ENCODE data around the gene BCAR3.

Gene BCAR3

GRCh38 chr1:93638307-93638847, 43.3 kb downstream of the BCAR3 start (continued):
- no peak for TF ChIP-seq ZBTB17 (tag by site-specific recombination; IDR thresholded peaks at IDR 0.05)
- no peak for TF ChIP-seq ZNF202 (tag by site-specific recombination; IDR thresholded peaks at IDR 0.05; ENCODE audit: borderline replicate concordance)
- TF ChIP-seq, protein P1, sequence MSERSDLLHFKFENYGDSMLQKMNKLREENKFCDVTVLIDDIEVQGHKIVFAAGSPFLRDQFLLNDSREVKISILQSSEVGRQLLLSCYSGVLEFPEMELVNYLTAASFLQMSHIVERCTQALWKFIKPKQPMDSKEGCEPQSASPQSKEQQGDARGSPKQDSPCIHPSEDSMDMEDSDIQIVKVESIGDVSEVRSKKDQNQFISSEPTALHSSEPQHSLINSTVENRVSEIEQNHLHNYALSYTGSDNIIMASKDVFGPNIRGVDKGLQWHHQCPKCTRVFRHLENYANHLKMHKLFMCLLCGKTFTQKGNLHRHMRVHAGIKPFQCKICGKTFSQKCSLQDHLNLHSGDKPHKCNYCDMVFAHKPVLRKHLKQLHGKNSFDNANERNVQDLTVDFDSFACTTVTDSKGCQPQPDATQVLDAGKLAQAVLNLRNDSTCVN (tag by site-specific recombination; optimal IDR thresholded peaks at IDR 0.05): no peak
- no peak for TF ChIP-seq ZNF24 (tag by site-specific recombination; IDR thresholded peaks at IDR 0.05)
- TF ChIP-seq IKZF3 (tag by site-specific recombination; IDR thresholded peaks at IDR 0.05): no peak
- no peak for TF ChIP-seq ZNF623 (tag by site-specific recombination; IDR thresholded peaks at IDR 0.05)
- no peak for TF ChIP-seq ZNF513 (tag by site-specific recombination; IDR thresholded peaks at IDR 0.05)

DNA sequence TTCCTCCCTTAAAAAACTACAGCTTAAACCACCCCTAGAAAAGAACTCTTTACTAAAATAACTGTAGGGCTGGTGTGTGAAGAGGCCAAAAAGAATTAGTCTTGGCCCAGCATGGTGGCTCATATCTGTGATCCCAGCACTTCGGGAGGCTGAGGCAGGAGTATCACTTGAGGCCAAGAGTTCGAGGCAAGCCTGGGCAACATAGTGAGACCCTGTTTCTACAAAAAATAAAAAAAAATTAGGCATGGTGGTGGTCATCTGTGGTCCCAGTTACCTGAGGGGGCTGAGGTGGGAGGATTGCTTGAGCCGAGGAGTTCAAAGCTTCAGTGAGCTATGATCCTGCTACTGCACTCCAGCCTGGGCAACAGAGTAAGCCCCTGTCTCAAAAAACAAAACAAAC, 44.9 kb downstream of the BCAR3 start:
- Histone ChIP-seq H3K36me3 (ENCODE audit: control insufficient read depth in 2 of 2, insufficient read depth in 1 of 2, low read length in 2 of 2) (peaks cover 0 to 18% of the 10 kb centered on the region in 2 experiments; a peak in 2 of 3 replicates), H3K27ac (ENCODE audit: extremely low read depth, low read depth, low read length) (no peak overlapping the region), H3K4me1 (ENCODE audit: control insufficient read depth, insufficient read depth, low read length) (0 out of 2 replicates have a peak, but pooled peaks cover under 1% of the 10 kb centered on the region), H3K9me3 (ENCODE audit: control insufficient read depth, insufficient read depth, low read depth, low read length) (no peaks in the 10 kb centered on the region), H3K4me3 (ENCODE audit: low read depth, low read length) (no peak overlapping the region)
- TF ChIP-seq ZNF114 (tag by site-specific recombination; IDR thresholded peaks at IDR 0.05) (no peak), ZNF501 (tag by site-specific recombination; IDR thresholded peaks at IDR 0.05) (no peak), ZNF549 (tag by site-specific recombination; IDR thresholded peaks at IDR 0.05) (no peak), ZNF791 (tag by site-specific recombination; IDR thresholded peaks at IDR 0.05) (no peak), ZNF10 (tag by site-specific recombination; IDR thresholded peaks at IDR 0.05) (no peak), ZNF423 (tag by site-specific recombination; IDR thresholded peaks at IDR 0.05) (no peak), KLF1 (tag by site-specific recombination; IDR thresholded peaks at IDR 0.05) (no peak), INSM2 (tag by site-specific recombination; IDR thresholded peaks at IDR 0.05) (no peak), PRDM2 (tag by site-specific recombination; IDR thresholded peaks at IDR 0.05; ENCODE audit: borderline replicate concordance) (no peak), GLIS2 (tag by site-specific recombination; IDR thresholded peaks at IDR 0.05) (no peak), ZNF670 (tag by site-specific recombination; IDR thresholded peaks at IDR 0.05; ENCODE audit: low read depth) (no peak), KLF8 (tag by site-specific recombination; IDR thresholded peaks at IDR 0.05) (no peak), KLF9 (tag by site-specific recombination; IDR thresholded peaks at IDR 0.05; ENCODE audit: low read depth) (no peak), ZNF837 (tag by site-specific recombination; IDR thresholded peaks at IDR 0.05) (no peak), ZBTB21 (tag by site-specific recombination; IDR thresholded peaks at IDR 0.05) (no peak), GLIS1 (tag by site-specific recombination; IDR thresholded peaks at IDR 0.05) (no peak)
- TF ChIP-seq, protein P2, sequence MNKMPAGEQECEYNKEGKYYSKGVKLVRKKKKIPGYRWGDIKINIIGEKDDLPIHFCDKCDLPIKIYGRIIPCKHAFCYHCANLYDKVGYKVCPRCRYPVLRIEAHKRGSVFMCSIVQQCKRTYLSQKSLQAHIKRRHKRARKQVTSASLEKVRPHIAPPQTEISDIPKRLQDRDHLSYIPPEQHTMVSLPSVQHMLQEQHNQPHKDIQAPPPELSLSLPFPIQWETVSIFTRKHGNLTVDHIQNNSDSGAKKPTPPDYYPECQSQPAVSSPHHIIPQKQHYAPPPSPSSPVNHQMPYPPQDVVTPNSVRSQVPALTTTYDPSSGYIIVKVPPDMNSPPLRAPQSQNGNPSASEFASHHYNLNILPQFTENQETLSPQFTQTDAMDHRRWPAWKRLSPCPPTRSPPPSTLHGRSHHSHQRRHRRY (tag by site-specific recombination; IDR thresholded peaks at IDR 0.05): no peak
- CTCF ChIA-PET: interaction anchor here (1.1 to 2.2 kb wide), 2 partner anchors 177 to 200 kb away, joined by 4 to 13 read pairs; no protein-coding TSS in a partner anchor
- POLR2A ChIA-PET: no interaction called here
